PC-9 (cell line): ENCODE measurements around the gene ADGRV1. TPM values are rescaled to one million over a fixed set of nuclear protein-coding genes. Genes with fewer than 3 reads are reported as not detected.

Source experiments
- BruUV-seq: library from RNA; stranded (reverse); fragments of 400-500 nt; replicated peaks from 2 replicates; lab custom pipeline; 2021; lab: Mats Ljungman, UMichigan
- CTCF ChIA-PET: fragments of 300-600 bp; sonication (Branson Sonifier 250); formaldehyde crosslinking; loops from one replicate; lab custom pipeline; 2022; ENCODE audit warnings: antibody characterized with exemption; lab: Charles Lee
- POLR2A ChIA-PET: fragments of 300-600 bp; sonication (Branson Sonifier 250); formaldehyde crosslinking; loops from one replicate; lab custom pipeline; 2022; ENCODE audit warnings: antibody characterized with exemption; ENCODE audit not compliant: unreplicated experiment; lab: Charles Lee
- DNase-seq, 2 experiments: peaks; one replicate each; pipeline versions ENCODE4 v3.0.0 to v3.0.0-alpha.2; 2015 to 2022; ENCODE audit warnings: mixed read lengths in 1 of 2
- H2AFZ ChIP-seq: fragments of 200-600 bp; sonication (generic); 2 replicates; pipeline ENCODE4 v1.8.1; 2017; ENCODE audit warnings: antibody characterized with exemption
- H3F3A ChIP-seq: fragments of 200-600 bp; sonication (generic); 2 replicates; pipeline ENCODE4 v1.8.1; 2017; ENCODE audit warnings: antibody characterized with exemption, mild to moderate bottlenecking, low read depth; ENCODE audit not compliant: insufficient read depth
- H3K27ac ChIP-seq: fragments of 200-600 bp; sonication (generic); 2 replicates; pipeline ENCODE4 v1.6.1; 2016; ENCODE audit warnings: mixed run types
- H3K27me3 ChIP-seq: fragments of 200-600 bp; sonication (generic); 2 replicates; pipeline ENCODE4 v1.6.1; 2016; ENCODE audit warnings: low read depth, mixed run types; ENCODE audit not compliant: insufficient read depth
- H3K36me3 ChIP-seq: fragments of 200-600 bp; sonication (generic); 2 replicates; pipeline ENCODE4 v1.6.1; 2016; ENCODE audit warnings: low read depth, mixed run types
- H3K4me1 ChIP-seq: fragments of 200-600 bp; sonication (generic); replicated peaks from 2 replicates; pipeline ENCODE4 v1.6.1; 2016; ENCODE audit warnings: mixed run types; ENCODE audit not compliant: insufficient read depth
- H3K4me2 ChIP-seq: fragments of 200-600 bp; sonication (generic); 2 replicates; pipeline ENCODE4 v1.6.1; 2017; ENCODE audit warnings: mixed run types
- H3K4me3 ChIP-seq: fragments of 200-600 bp; sonication (generic); 2 replicates; pipeline ENCODE4 v1.6.1; 2016; ENCODE audit warnings: mixed run types
- H3K79me2 ChIP-seq: fragments of 200-600 bp; sonication (generic); 2 replicates; pipeline ENCODE4 v1.6.1; 2017; ENCODE audit warnings: low read depth, mixed run types
- H3K9me2 ChIP-seq: fragments of 200-600 bp; sonication (generic); 2 replicates; pipeline ENCODE4 v1.8.1; 2017; ENCODE audit warnings: mild to moderate bottlenecking; ENCODE audit not compliant: insufficient read depth
- H3K9me3 ChIP-seq: fragments of 200-600 bp; sonication (generic); 2 replicates; pipeline ENCODE4 v1.8.1; 2016; ENCODE audit warnings: low read depth; ENCODE audit not compliant: insufficient read depth
- H4K20me1 ChIP-seq: fragments of 200-600 bp; sonication (generic); 2 replicates; pipeline ENCODE4 v1.8.1; 2017; ENCODE audit not compliant: insufficient read depth
- EZH2 ChIP-seq: fragments of 200-600 bp; sonication (generic); IDR thresholded peaks from 2 replicates; pipeline ENCODE4 v1.8.0; 2017; ENCODE audit warnings: antibody characterized with exemption, low read depth
- intact Hi-C: fragments of 100-400 bp; cut with micrococcal nuclease; formaldehyde crosslinking; loops from one replicate; pipeline ENCODE4 v1.10.0; 2022; ENCODE audit not compliant: unreplicated experiment
- total RNA-seq: library from RNA; stranded (reverse); gene quantifications from 2 replicates; pipeline ENCODE4 v1.2.3, GENCODE V29; 2021
- TF ChIP-seq, protein P1 (sequence below): fragments of 200-600 bp; sonication (generic); conservative IDR thresholded peaks from 2 replicates; pipeline ENCODE4 v1.6.1; 2017; ENCODE audit warnings: mixed run types, antibody characterized with exemption, mild to moderate bottlenecking, moderate library complexity

The ADGRV1 gene
- total RNA-seq, 1 experiment from 2014 or later = 1.0 TPM

DNA sequence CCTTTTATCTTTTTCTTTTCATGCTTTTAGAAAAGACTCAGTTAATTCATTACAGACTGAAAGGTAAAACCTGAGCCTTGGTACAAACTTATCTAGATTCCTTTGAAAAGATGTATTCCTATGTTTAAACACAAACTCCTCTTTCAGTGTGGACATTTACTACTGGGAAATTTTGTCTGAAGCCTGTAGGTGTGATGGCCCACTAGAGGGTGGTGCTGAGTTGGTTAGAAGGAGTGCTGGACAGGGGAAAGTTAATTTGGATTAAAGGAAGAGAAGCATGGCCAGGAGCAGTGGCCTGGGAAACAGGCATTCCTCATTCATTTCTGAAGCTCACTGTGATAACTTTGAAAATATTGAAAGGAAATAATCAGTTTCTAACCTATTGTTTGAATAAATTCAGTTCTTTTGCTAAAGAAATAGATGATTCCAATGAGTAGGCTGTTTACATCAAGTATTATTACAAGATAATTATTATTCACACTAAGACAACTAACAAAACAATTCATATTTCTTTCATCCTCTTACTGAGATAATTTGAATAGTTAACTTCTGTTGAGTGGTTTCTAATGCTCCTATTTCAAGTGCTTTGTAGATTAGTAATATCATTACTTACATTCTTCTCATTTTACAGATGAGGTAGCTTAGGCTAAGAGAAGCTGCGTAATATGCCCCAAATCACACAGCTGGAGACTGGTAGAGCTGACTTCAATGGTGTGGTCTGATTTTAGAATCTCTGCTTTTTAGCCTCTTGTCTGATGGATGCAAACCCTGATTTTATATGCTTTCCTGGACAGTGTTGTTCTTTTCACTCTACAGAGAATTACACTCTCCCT is 150.9 kb downstream of the ADGRV1 start:
- no peak overlapping the region for H3K27ac ChIP-seq
- no TSS peak for BruUV-seq
- H2AFZ ChIP-seq = no peak overlapping the region; the same call in 1 of the 2 replicates
- H3K36me3 ChIP-seq = no peaks in the 10 kb centered on the region
- no peaks in the 10 kb centered on the region for H3F3A ChIP-seq
- H3K79me2 ChIP-seq = no peaks in the 10 kb centered on the region
- no peak overlapping the region for H3K4me3 ChIP-seq
- no peaks in the 10 kb centered on the region for H4K20me1 ChIP-seq
- POLR2A ChIA-PET = no interaction called here
- no peaks in the 10 kb centered on the region for H3K9me3 ChIP-seq
- no peaks in the 10 kb centered on the region for H3K27me3 ChIP-seq
- TF ChIP-seq EZH2 = no peak
- TF ChIP-seq, protein P1, sequence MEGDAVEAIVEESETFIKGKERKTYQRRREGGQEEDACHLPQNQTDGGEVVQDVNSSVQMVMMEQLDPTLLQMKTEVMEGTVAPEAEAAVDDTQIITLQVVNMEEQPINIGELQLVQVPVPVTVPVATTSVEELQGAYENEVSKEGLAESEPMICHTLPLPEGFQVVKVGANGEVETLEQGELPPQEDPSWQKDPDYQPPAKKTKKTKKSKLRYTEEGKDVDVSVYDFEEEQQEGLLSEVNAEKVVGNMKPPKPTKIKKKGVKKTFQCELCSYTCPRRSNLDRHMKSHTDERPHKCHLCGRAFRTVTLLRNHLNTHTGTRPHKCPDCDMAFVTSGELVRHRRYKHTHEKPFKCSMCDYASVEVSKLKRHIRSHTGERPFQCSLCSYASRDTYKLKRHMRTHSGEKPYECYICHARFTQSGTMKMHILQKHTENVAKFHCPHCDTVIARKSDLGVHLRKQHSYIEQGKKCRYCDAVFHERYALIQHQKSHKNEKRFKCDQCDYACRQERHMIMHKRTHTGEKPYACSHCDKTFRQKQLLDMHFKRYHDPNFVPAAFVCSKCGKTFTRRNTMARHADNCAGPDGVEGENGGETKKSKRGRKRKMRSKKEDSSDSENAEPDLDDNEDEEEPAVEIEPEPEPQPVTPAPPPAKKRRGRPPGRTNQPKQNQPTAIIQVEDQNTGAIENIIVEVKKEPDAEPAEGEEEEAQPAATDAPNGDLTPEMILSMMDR = peak; percentile 75
- no peaks in the 10 kb centered on the region for H3K4me1 ChIP-seq
- H3K9me2 ChIP-seq = no peaks in the 10 kb centered on the region; the same call in 1 of the 2 replicates
- CTCF ChIA-PET = interaction anchor here (1.3 kb wide), 1 partner anchor 71 kb away, joined by 4 read pairs; no protein-coding TSS in a partner anchor
- no peak overlapping the region for H3K4me2 ChIP-seq
- DNase-seq = peak in 1 of 2 experiments; percentile 25
- intact Hi-C loops = loop anchor here (1.0 to 5.0 kb wide), 2 partner anchors 74 to 708 kb away; no protein-coding TSS in a partner anchor

DNA sequence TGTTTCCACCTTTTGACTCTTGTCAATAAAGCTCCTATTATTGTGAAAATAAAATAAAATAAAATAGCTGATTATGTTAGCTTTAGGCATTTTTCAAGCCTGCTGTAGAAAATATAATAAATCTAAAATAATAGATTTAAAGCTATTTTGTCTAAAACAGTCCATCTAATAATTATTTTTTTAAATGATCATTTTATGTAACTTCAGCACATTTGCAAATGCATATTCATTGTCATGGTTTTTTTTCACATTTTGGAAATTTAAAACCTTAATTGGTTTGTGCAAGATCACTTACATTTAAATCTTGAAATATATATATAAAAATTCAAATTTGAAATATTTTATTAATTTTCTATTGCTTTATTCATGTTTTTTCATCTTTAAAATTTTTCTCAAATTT is 159.8 kb downstream of the ADGRV1 start:
- Histone ChIP-seq H3K36me3 (no peaks in the 10 kb centered on the region), H3K4me1 (no peaks in the 10 kb centered on the region), H3K27ac (no peak overlapping the region), H3K27me3 (no peaks in the 10 kb centered on the region), H4K20me1 (no peaks in the 10 kb centered on the region), H3K9me2 (no peaks in the 10 kb centered on the region), H3K79me2 (no peaks in the 10 kb centered on the region), H3K4me3 (no peak overlapping the region), H3F3A (no peaks in the 10 kb centered on the region), H3K4me2 (no peak overlapping the region), H3K9me3 (no peaks in the 10 kb centered on the region), H2AFZ (no peak overlapping the region)
- ChIA-PET POLR2A (interaction anchor here (0.7 kb wide), 1 partner anchor 309 kb away, joined by 6 read pairs; the partner anchor contains the start of gene CETN3), CTCF (no interaction called here)
- no peak for DNase-seq
- TF ChIP-seq, protein P1 = no peak
- TF ChIP-seq EZH2 = no peak
- no TSS peak for BruUV-seq
- intact Hi-C loops = no loop called here

DNA sequence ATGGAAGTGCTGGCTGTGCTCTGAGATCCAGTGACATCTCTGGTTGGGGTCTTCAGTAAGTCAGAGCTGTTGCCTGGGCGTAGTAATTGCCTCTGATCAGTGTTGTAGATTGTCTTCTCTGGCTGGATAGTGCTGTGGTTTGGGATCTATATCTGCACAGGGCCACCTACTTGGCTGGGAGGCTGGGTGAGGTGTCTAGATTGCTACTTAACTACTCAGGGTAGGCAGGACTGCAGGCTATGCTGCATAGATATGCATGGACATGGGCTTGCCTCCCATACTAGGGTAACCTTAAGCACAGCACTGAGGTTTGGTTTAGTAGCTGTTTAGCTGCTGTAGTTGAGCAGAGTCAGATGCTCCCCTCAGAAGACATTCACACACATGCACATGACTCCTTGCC is 181.0 kb downstream of the ADGRV1 start:
- H3K9me2 ChIP-seq = no peaks in the 10 kb centered on the region
- TF ChIP-seq, protein P1 = no peak
- no peak for TF ChIP-seq EZH2
- H4K20me1 ChIP-seq = no peaks in the 10 kb centered on the region
- H3K4me1 ChIP-seq = no peaks in the 10 kb centered on the region
- no peak overlapping the region for H3K4me3 ChIP-seq
- H3K79me2 ChIP-seq = no peaks in the 10 kb centered on the region
- CTCF ChIA-PET = no interaction called here
- H3K4me2 ChIP-seq = no peak overlapping the region
- no peak for DNase-seq
- no peaks in the 10 kb centered on the region for H3K9me3 ChIP-seq
- no peak overlapping the region for H3K27ac ChIP-seq
- H3K36me3 ChIP-seq = no peaks in the 10 kb centered on the region
- H3K27me3 ChIP-seq = no peaks in the 10 kb centered on the region
- intact Hi-C loops = no loop called here
- no peak overlapping the region for H2AFZ ChIP-seq
- BruUV-seq = no TSS peak
- POLR2A ChIA-PET = no interaction called here
- no peaks in the 10 kb centered on the region for H3F3A ChIP-seq
